H1 (cell line): ENCODE measurements around the gene CELSR1. TPM values are rescaled to one million over a fixed set of nuclear protein-coding genes. Genes with fewer than 3 reads are reported as not detected.

ENCODE experiments used
- ATF3 ChIP-seq: IDR thresholded peaks from 2 replicates; pipeline ENCODE4 v1.6.1; 2011; ENCODE audit warnings: low read depth, mild to moderate bottlenecking, low read length; ENCODE audit not compliant: insufficient read depth
- EGR1 ChIP-seq: IDR thresholded peaks from 2 replicates; pipeline ENCODE4 v1.6.1; 2011; ENCODE audit warnings: low read depth, low read length, borderline replicate concordance
- KDM1A ChIP-seq: fragments of 200-600, 300-600 bp; sonication (generic); IDR thresholded peaks from 2 replicates; pipeline ENCODE4 v1.7.1; 2016; ENCODE audit warnings: mild to moderate bottlenecking, low read length, borderline replicate concordance
- KDM5A ChIP-seq: fragments of 200-600 bp; IDR thresholded peaks from 2 replicates; pipeline ENCODE4 v1.7.1; 2012; ENCODE audit warnings: mild to moderate bottlenecking, low read length, inconsistent platforms, mixed read lengths
- RBBP5 ChIP-seq: IDR thresholded peaks from 2 replicates; pipeline ENCODE4 v1.7.1; 2012; ENCODE audit warnings: low read depth, mild to moderate bottlenecking, inconsistent platforms, low read length, moderate library complexity, borderline replicate concordance
- SP2 ChIP-seq: IDR thresholded peaks from 2 replicates; pipeline ENCODE4 v1.6.1; 2012; ENCODE audit warnings: mild to moderate bottlenecking, low read length, inconsistent platforms
- TAF7 ChIP-seq: optimal IDR thresholded peaks from 2 replicates; pipeline ENCODE3; 2011; ENCODE audit warnings: low read depth, mild to moderate bottlenecking, inconsistent platforms, low read length, moderate library complexity, borderline replicate concordance
- ZNF274 ChIP-seq: IDR thresholded peaks from 2 replicates; pipeline ENCODE4 v1.7.0; 2012; ENCODE audit warnings: low read length, borderline replicate concordance; ENCODE audit errors: extremely low read depth
- polyA plus RNA-seq, 7 experiments: library from polyadenylated mRNA; depleted of rRNA in 3 of 7; stranded (reverse) in 5 of 7; unstranded in 2 of 7; fragments of >200 nt in 5 of 7; fragments of 200-250 nt in 2 of 7; gene quantifications; 1 replicate in 5 of 7; 2 replicates in 1 of 7; 4 replicates in 1 of 7; pipeline versions ENCODE4 v1.2.1 to v1.2.3, GENCODE V29; 2011 to 2013; ENCODE audit warnings: missing spikeins in 2 of 7, mixed read lengths in 2 of 7
- total RNA-seq: library from RNA; stranded (reverse); fragmentation: NEBNext Ultra II Directional; extraction: Animal tissue kit (Norgen Biotek cat#: 25700); gene quantifications from 2 replicates; pipeline ENCODE4 v1.2.1, GENCODE V29; 2021
- TF ChIP-seq, protein P1 (sequence below): fragments of 300-600 bp; sonication (generic); IDR thresholded peaks from 2 replicates; pipeline ENCODE4 v1.7.1; 2012; ENCODE audit warnings: low read length, moderate library complexity, mild to moderate bottlenecking, inconsistent platforms; ENCODE audit not compliant: insufficient replicate concordance

Gene CELSR1
- total and polyA plus RNA-seq, 2 of the 8 experiments (the other 6 are each of a cell fraction or from before 2014, with no cell fraction given) = 9.0 to 12.4 TPM

DNA sequence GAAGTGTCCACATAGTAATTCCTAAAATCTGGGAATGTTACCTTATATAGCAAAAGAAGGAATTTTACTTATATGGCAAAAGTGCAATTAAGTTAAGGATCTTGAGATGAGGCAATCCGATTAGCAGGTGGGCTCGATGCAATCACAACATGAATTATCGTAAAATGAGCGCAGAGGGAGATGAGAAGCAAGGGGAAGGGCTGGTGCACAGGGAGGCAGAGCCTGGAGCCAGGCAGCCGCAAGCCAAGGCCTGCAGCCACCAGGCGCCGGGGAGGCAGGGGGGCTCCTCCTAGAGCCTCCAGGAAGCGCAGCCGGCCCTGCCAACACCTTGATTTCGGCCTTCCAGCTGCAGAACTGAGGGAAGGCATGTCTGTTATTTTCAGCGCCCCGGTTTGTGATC, 85.7 kb downstream of the CELSR1 start (continued):
- TF ChIP-seq, protein P1, sequence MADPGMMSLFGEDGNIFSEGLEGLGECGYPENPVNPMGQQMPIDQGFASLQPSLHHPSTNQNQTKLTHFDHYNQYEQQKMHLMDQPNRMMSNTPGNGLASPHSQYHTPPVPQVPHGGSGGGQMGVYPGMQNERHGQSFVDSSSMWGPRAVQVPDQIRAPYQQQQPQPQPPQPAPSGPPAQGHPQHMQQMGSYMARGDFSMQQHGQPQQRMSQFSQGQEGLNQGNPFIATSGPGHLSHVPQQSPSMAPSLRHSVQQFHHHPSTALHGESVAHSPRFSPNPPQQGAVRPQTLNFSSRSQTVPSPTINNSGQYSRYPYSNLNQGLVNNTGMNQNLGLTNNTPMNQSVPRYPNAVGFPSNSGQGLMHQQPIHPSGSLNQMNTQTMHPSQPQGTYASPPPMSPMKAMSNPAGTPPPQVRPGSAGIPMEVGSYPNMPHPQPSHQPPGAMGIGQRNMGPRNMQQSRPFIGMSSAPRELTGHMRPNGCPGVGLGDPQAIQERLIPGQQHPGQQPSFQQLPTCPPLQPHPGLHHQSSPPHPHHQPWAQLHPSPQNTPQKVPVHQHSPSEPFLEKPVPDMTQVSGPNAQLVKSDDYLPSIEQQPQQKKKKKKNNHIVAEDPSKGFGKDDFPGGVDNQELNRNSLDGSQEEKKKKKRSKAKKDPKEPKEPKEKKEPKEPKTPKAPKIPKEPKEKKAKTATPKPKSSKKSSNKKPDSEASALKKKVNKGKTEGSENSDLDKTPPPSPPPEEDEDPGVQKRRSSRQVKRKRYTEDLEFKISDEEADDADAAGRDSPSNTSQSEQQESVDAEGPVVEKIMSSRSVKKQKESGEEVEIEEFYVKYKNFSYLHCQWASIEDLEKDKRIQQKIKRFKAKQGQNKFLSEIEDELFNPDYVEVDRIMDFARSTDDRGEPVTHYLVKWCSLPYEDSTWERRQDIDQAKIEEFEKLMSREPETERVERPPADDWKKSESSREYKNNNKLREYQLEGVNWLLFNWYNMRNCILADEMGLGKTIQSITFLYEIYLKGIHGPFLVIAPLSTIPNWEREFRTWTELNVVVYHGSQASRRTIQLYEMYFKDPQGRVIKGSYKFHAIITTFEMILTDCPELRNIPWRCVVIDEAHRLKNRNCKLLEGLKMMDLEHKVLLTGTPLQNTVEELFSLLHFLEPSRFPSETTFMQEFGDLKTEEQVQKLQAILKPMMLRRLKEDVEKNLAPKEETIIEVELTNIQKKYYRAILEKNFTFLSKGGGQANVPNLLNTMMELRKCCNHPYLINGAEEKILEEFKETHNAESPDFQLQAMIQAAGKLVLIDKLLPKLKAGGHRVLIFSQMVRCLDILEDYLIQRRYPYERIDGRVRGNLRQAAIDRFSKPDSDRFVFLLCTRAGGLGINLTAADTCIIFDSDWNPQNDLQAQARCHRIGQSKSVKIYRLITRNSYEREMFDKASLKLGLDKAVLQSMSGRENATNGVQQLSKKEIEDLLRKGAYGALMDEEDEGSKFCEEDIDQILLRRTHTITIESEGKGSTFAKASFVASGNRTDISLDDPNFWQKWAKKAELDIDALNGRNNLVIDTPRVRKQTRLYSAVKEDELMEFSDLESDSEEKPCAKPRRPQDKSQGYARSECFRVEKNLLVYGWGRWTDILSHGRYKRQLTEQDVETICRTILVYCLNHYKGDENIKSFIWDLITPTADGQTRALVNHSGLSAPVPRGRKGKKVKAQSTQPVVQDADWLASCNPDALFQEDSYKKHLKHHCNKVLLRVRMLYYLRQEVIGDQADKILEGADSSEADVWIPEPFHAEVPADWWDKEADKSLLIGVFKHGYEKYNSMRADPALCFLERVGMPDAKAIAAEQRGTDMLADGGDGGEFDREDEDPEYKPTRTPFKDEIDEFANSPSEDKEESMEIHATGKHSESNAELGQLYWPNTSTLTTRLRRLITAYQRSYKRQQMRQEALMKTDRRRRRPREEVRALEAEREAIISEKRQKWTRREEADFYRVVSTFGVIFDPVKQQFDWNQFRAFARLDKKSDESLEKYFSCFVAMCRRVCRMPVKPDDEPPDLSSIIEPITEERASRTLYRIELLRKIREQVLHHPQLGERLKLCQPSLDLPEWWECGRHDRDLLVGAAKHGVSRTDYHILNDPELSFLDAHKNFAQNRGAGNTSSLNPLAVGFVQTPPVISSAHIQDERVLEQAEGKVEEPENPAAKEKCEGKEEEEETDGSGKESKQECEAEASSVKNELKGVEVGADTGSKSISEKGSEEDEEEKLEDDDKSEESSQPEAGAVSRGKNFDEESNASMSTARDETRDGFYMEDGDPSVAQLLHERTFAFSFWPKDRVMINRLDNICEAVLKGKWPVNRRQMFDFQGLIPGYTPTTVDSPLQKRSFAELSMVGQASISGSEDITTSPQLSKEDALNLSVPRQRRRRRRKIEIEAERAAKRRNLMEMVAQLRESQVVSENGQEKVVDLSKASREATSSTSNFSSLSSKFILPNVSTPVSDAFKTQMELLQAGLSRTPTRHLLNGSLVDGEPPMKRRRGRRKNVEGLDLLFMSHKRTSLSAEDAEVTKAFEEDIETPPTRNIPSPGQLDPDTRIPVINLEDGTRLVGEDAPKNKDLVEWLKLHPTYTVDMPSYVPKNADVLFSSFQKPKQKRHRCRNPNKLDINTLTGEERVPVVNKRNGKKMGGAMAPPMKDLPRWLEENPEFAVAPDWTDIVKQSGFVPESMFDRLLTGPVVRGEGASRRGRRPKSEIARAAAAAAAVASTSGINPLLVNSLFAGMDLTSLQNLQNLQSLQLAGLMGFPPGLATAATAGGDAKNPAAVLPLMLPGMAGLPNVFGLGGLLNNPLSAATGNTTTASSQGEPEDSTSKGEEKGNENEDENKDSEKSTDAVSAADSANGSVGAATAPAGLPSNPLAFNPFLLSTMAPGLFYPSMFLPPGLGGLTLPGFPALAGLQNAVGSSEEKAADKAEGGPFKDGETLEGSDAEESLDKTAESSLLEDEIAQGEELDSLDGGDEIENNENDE = no peak
- TF ChIP-seq SP2 (no peak), EGR1 (no peak), ATF3 (no peak), KDM1A (no peak), RBBP5 (no peak), ZNF274 (no peak), TAF7 (no peak), KDM5A (no peak)
